A549 (cell line): ENCODE results near the gene COL15A1. TPM values are rescaled to one million over a fixed set of nuclear protein-coding genes. Genes with fewer than 3 reads are reported as not detected.

ENCODE experiments used
- ATAC-seq, 2 experiments: fragments of 200-7000 bp in 1 of 2; fragments of >200 bp in 1 of 2; cut with Nextera tagmentation in 1 of 2; cut with Tn5 transposase in 1 of 2; 3 replicates each; pipeline versions ENCODE4 v1.8.0 to v1.9.1; 2018 to 2020; ENCODE audit warnings: mild to moderate bottlenecking in 1 of 2, moderate library complexity in 1 of 2
- CTCF ChIA-PET: fragments of 300-600 bp; sonication (Branson Sonifier 250); formaldehyde crosslinking; extraction: SDS; loops from one replicate; lab custom pipeline; 2021; ENCODE audit warnings: antibody characterized with exemption, inconsistent platforms; lab: Yijun Ruan, JAX
- POLR2A ChIA-PET: fragments of 350-600 bp; formaldehyde crosslinking; extraction: SDS; loops from one replicate; lab custom pipeline; 2021; ENCODE audit warnings: antibody characterized with exemption, inconsistent platforms; lab: Yijun Ruan, JAX
- DNase-seq, 2 experiments: peaks; one replicate each; pipeline versions ENCODE4 v3.0.0 to v3.0.0-alpha.2; 2011 to 2016; ENCODE audit warnings: low read depth in 1 of 2, low spot score in 1 of 2
- FAIRE-seq: peaks from 2 replicates; lab custom pipeline; 2011; peaks lifted over from hg19 to GRCh38; lab: Jason Lieb, UNC
- H3K27ac ChIP-seq, 2 experiments: fragments of >200 bp; sonication (Bioruptor Twin); formaldehyde crosslinking; 3 replicates each; pipeline ENCODE4 v1.5.1; 2016 to 2017
- H3K4me1 ChIP-seq: fragments of >200 bp; sonication (Bioruptor Twin); formaldehyde crosslinking; 3 replicates; pipeline ENCODE4 v1.6.1; 2016
- H3K4me2 ChIP-seq: fragments of >200 bp; sonication (Bioruptor Twin); formaldehyde crosslinking; 3 replicates; pipeline ENCODE4 v1.6.1; 2016
- H3K4me3 ChIP-seq: fragments of >200 bp; sonication (Bioruptor Twin); formaldehyde crosslinking; 3 replicates; pipeline ENCODE4 v1.5.1; 2016
- H3K9me3 ChIP-seq: fragments of >200 bp; sonication (Bioruptor Twin); formaldehyde crosslinking; 3 replicates; pipeline ENCODE4 v1.6.1; 2016
- CHD2 ChIP-seq: fragments of 150-350 bp; IDR thresholded peaks from 2 replicates; pipeline ENCODE4 v1.6.1; 2014; ENCODE audit warnings: low read length; ENCODE audit not compliant: partially characterized antibody
- FOSL2 ChIP-seq, 2 experiments: fragments of 450-650 bp in 1 of 2; fragments of >200 bp in 1 of 2; sonication (Bioruptor Twin) in 1 of 2; formaldehyde crosslinking; IDR thresholded peaks; 2 replicates each; pipeline versions ENCODE4 v1.5.0 to v1.6.1; 2016 to 2020; ENCODE audit warnings: mild to moderate bottlenecking in 1 of 2, moderate library complexity in 1 of 2
- FOXS1 ChIP-seq: fragments of 250-450 bp; sonication (Bioruptor Pico); IDR thresholded peaks from 2 replicates; pipeline ENCODE4 v1.5.0; 2020; ENCODE audit warnings: mild to moderate bottlenecking, moderate library complexity
- HDAC2 ChIP-seq: fragments of 200-600 bp; sonication (generic); IDR thresholded peaks from 2 replicates; pipeline ENCODE4 v1.6.1; 2016
- HOXB13 ChIP-seq: fragments of 250-450 bp; sonication (Bioruptor Pico); IDR thresholded peaks from 2 replicates; pipeline ENCODE4 v1.5.0; 2020; ENCODE audit warnings: low read depth, mild to moderate bottlenecking, moderate library complexity
- HOXB5 ChIP-seq: fragments of 250-450 bp; sonication (Bioruptor Pico); IDR thresholded peaks from 2 replicates; pipeline ENCODE4 v1.5.0; 2020; ENCODE audit warnings: mild to moderate bottlenecking, moderate library complexity
- KDM1A ChIP-seq: fragments of 200-600 bp; sonication (generic); IDR thresholded peaks from 2 replicates; pipeline ENCODE4 v1.6.1; 2016; ENCODE audit warnings: low read depth, mild to moderate bottlenecking
- NPAS2 ChIP-seq: fragments of 250-450 bp; sonication (Bioruptor Pico); IDR thresholded peaks from 2 replicates; pipeline ENCODE4 v1.8.0; 2022; ENCODE audit warnings: mild to moderate bottlenecking, moderate library complexity, borderline replicate concordance
- POLR2A ChIP-seq: IDR thresholded peaks from 2 replicates; pipeline ENCODE4 v1.6.1; 2012; ENCODE audit warnings: mild to moderate bottlenecking, low read length
- RAD21 ChIP-seq, 2 experiments: fragments of >200 bp in 1 of 2; sonication (Bioruptor Twin) in 1 of 2; formaldehyde crosslinking in 1 of 2; IDR thresholded peaks in 1 of 2; conservative IDR thresholded peaks in 1 of 2; 2 replicates in 1 of 2; 3 replicates in 1 of 2; pipeline ENCODE4 v1.6.1; 2012 to 2018; ENCODE audit warnings: inconsistent platforms in 1 of 2
- RCOR1 ChIP-seq: fragments of 150-350 bp; IDR thresholded peaks from 2 replicates; pipeline ENCODE4 v1.6.1; 2014; ENCODE audit warnings: antibody characterized with exemption, low read length, low read depth
- SMC3 ChIP-seq: fragments of >200 bp; sonication (Bioruptor Twin); formaldehyde crosslinking; IDR thresholded peaks from 3 replicates; pipeline ENCODE4 v1.6.1; 2018; ENCODE audit warnings: inconsistent platforms
- ZFP36 ChIP-seq: fragments of 450-650 bp; IDR thresholded peaks from 2 replicates; pipeline ENCODE4 v1.6.1; 2014; ENCODE audit warnings: borderline replicate concordance; ENCODE audit not compliant: partially characterized antibody
- ZNF302 ChIP-seq: fragments of 250-450 bp; sonication (Bioruptor Pico); IDR thresholded peaks from 2 replicates; pipeline ENCODE4 v1.9.0; 2021; ENCODE audit warnings: inconsistent platforms, mild to moderate bottlenecking, moderate library complexity
- WGBS: methylation state at CpG from one replicate; pipeline ENCODE4 v1.1.6; 2017; ENCODE audit errors: missing lambda C conversion rate; 5-methylcytosine and 5-hydroxymethylcytosine counted together
- polyA plus RNA-seq, 4 experiments: library from polyadenylated mRNA; depleted of rRNA in 3 of 4; stranded (reverse); fragments of >200 nt; fragmentation: RNase III in 1 of 4; extraction: RNeasy Plus Mini Kit Qiagen cat#74134 plus additional on column Dnase treatment in 1 of 4; gene quantifications; 2 replicates in 3 of 4; 3 replicates in 1 of 4; pipeline ENCODE4 v1.2.3, GENCODE V29; 2011 to 2017
- TF ChIP-seq, protein P1 (sequence below): IDR thresholded peaks from 2 replicates; pipeline ENCODE4 v1.6.1; 2012; ENCODE audit warnings: low read depth, borderline replicate concordance
- TF ChIP-seq, protein P2 (sequence below): fragments of 150-350 bp; IDR thresholded peaks from 2 replicates; pipeline ENCODE4 v1.6.1; 2014; ENCODE audit warnings: low read depth, mild to moderate bottlenecking, low read length
- TF ChIP-seq, protein P3 (sequence below): fragments of 450-650 bp; IDR thresholded peaks from 2 replicates; pipeline ENCODE4 v1.6.1; 2014; ENCODE audit warnings: antibody characterized with exemption

COL15A1 gene
- polyA plus RNA-seq, 2 of the 4 experiments (the other 2 are of a cell fraction), result 0.09 to 0.12 TPM

DNA sequence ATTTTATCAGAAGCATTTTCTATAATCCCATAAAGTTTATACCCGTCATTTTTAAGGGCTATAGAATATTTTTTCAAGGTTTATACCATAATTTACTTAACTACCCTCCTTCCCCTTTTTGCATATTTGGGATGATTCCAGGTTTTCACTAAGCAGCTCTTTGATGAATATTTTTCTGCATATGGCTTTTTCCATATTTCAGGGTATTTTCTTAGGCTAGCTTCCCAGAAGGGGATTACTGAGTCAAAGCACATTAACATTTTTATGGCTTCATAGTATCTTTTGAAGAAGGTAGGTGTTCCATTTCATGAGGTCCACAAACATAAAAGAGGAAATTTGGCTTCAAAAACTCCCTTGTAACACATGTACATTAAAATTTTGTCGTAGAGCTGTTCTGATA lies 14.6 kb upstream of the COL15A1 start:
- Histone ChIP-seq H3K27ac (no peak overlapping the region), H3K4me2 (no peak overlapping the region)
- CTCF ChIA-PET, result no interaction called here
- DNase-seq, result no peak
- no peak for TF ChIP-seq POLR2A
- no peak for TF ChIP-seq FOXS1 (CRISPR knock-in tag)
- TF ChIP-seq HOXB13, result no peak
- TF ChIP-seq RCOR1, result no peak
- no peak for TF ChIP-seq ZFP36
- no peak for TF ChIP-seq RAD21 (conservative IDR thresholded peaks at IDR 0.05 in 1 of 2, IDR thresholded peaks at IDR 0.05 in 1 of 2)
- TF ChIP-seq, protein P1, sequence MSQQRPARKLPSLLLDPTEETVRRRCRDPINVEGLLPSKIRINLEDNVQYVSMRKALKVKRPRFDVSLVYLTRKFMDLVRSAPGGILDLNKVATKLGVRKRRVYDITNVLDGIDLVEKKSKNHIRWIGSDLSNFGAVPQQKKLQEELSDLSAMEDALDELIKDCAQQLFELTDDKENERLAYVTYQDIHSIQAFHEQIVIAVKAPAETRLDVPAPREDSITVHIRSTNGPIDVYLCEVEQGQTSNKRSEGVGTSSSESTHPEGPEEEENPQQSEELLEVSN, result no peak
- TF ChIP-seq, all 56 proteins: peak for 0
- ATAC-seq (no peak), FAIRE-seq (no peak)
- POLR2A ChIA-PET, result no interaction called here
- no peaks in the 10 kb centered on the region for H3K9me3 ChIP-seq
- H3K4me3 ChIP-seq, result no peak overlapping the region
- no peaks in the 10 kb centered on the region for H3K4me1 ChIP-seq
- 4% methylated on average over 2 of the region's 2 CpGs for whole genome bisulfite sequencing

DNA sequence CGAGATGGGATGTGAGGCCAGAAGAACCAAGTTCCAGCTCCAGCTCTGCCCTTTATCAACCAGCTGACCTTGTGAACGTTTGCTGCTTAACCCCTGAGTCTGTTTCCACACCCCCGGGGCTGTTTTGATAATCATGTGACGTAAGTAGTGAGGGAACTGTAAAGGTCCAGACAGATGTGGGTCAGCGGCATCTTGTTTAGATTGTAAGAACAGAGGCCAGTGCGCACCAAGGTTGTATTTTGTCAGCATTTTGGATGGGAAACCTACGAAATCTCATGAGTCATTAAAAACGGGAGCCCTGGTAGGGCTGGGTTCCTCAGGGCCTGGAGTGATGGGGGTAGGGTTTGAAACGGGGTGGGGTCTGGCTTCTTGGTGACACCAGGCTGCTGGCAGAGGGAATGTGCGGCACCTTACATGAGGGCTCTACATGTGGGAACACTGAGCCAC lies 13.8 kb upstream of the COL15A1 start:
- ATAC-seq (no peak), FAIRE-seq (no peak), DNase-seq (no peak)
- ChIA-PET CTCF (no interaction called here), POLR2A (no interaction called here)
- no peak overlapping the region for H3K4me2 ChIP-seq
- H3K4me1 ChIP-seq, result no peaks in the 10 kb centered on the region
- TF ChIP-seq KDM1A, result no peak
- TF ChIP-seq HDAC2, result no peak
- TF ChIP-seq, protein P1, result no peak
- TF ChIP-seq, protein P2, sequence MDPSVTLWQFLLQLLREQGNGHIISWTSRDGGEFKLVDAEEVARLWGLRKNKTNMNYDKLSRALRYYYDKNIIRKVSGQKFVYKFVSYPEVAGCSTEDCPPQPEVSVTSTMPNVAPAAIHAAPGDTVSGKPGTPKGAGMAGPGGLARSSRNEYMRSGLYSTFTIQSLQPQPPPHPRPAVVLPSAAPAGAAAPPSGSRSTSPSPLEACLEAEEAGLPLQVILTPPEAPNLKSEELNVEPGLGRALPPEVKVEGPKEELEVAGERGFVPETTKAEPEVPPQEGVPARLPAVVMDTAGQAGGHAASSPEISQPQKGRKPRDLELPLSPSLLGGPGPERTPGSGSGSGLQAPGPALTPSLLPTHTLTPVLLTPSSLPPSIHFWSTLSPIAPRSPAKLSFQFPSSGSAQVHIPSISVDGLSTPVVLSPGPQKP, result no peak
- TF ChIP-seq, protein P3, sequence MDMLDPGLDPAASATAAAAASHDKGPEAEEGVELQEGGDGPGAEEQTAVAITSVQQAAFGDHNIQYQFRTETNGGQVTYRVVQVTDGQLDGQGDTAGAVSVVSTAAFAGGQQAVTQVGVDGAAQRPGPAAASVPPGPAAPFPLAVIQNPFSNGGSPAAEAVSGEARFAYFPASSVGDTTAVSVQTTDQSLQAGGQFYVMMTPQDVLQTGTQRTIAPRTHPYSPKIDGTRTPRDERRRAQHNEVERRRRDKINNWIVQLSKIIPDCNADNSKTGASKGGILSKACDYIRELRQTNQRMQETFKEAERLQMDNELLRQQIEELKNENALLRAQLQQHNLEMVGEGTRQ, result no peak
- no peak for TF ChIP-seq FOSL2 (IDR thresholded peaks at IDR 0.05)
- TF ChIP-seq FOSL2 (CRISPR knock-in tag; IDR thresholded peaks at IDR 0.05), result no peak
- 46% methylated on average over 10 of the region's 10 CpGs for WGBS
- H3K9me3 ChIP-seq, result no peaks in the 10 kb centered on the region
- no peak overlapping the region for H3K4me3 ChIP-seq
- H3K27ac ChIP-seq, result no peak overlapping the region

DNA sequence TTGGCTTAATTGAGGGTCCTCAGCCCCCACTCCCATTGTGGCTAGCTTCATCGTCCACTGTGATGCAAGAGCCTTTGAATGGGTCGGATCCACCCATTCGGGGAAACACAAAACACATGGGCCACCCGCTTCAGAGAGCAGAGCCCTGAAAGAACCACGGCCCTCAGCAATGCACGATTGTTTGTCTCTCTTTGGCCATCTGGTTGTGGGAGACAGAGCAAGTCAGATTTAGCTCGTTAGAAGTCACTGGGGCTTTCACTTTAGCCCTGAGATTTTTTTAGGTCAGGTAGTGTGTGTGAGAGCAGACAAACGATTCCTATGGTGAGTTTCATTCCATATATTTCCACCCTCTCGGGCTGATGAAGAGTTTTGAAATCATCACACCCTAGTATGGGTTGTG lies 12.9 kb upstream of the COL15A1 start:
- no peaks in the 10 kb centered on the region for H3K4me1 ChIP-seq
- DNase-seq, result no peak
- no peak overlapping the region for H3K4me2 ChIP-seq
- TF ChIP-seq NPAS2 (no peak), SMC3 (no peak), RCOR1 (no peak)
- TF ChIP-seq, all 56 proteins: peak for 0
- no peak for ATAC-seq
- FAIRE-seq, result no peak
- CTCF ChIA-PET, result interaction anchor here (1.4 kb wide), 1 partner anchor 70 kb away, joined by 4 read pairs; no protein-coding TSS in a partner anchor
- WGBS, result 42% methylated on average over 9 of the region's 9 CpGs
- no peak overlapping the region for H3K4me3 ChIP-seq
- H3K9me3 ChIP-seq, result no peaks in the 10 kb centered on the region
- no peak overlapping the region for H3K27ac ChIP-seq
- POLR2A ChIA-PET, result no interaction called here

DNA sequence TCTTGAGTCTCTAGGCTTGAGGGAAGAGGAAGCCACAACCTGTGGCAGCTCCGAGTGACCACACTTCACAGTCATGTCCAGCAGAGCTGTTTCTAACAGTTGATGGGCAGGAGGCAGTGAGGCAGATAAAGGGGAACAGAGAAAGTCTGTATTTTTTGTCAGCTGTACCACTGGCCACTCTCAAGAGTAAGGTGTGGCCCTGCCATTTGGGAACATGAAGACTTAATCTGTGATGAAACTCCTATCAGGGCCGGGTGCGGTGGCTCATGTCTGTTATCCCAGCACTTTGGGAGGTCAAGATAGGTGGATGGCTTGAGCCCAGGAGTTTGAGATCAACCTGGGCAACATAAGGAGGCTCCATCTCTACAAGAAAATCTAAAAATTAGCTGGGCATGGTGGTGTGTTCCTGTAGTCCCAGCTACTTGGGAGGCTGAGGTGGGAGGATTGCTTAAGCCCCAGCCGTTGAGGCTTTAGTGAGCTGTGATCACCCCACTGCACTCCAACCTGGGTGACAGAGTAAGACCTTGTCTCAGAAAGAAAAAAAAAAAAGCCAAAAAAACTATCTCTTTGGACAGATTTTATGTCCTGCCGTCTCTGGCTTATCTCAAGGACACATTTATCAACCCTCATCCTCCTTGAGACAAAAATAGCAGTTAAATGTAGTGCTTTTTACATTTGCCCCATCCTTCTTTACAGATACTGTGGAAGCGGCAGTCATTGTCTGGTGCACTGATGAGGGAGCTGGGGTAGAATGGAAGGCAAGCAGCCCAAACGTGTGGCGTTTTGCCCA lies 11.9 kb upstream of the COL15A1 start:
- Histone ChIP-seq H3K4me2 (no peak overlapping the region), H3K27ac (no peak overlapping the region), H3K4me3 (no peak overlapping the region), H3K9me3 (no peaks in the 10 kb centered on the region), H3K4me1 (no peaks in the 10 kb centered on the region)
- DNase-seq, result no peak
- no peak for ATAC-seq
- 73% methylated on average over 8 of the region's 8 CpGs for WGBS
- CTCF ChIA-PET, result interaction anchor here (1.2 to 1.4 kb wide), 2 partner anchors 9 to 69 kb away, joined by 3 to 4 read pairs; no protein-coding TSS in a partner anchor
- POLR2A ChIA-PET, result no interaction called here
- TF ChIP-seq KDM1A, result no peak
- no peak for TF ChIP-seq ZNF302 (CRISPR knock-in tag)
- TF ChIP-seq HOXB5 (CRISPR knock-in tag), result no peak
- no peak for TF ChIP-seq RCOR1
- no peak for TF ChIP-seq NPAS2
- no peak for TF ChIP-seq CHD2
- FAIRE-seq, result no peak
